Spleen (tissue), 7 donors: ENCODE measurements around the gene SRSF12.

ENCODE experiments used
- POLR2A ChIP-seq, 3 donors: fragments of 450-650 bp; IDR thresholded peaks; one replicate each; pipeline ENCODE4 v1.5.1; 2017; ENCODE audit warnings: antibody characterized with exemption in 3 of 3, mild to moderate bottlenecking in 1 of 3
- POLR2AphosphoS5 ChIP-seq, 3 donors: sonication (generic); formaldehyde crosslinking; IDR thresholded peaks; one replicate each; pipeline ENCODE4 v1.5.1; 2017; ENCODE audit warnings: antibody characterized with exemption in 3 of 3
- TF ChIP-seq, protein P1 (sequence below), 11 experiments: fragments of 200-600 bp in 7 of 11; fragments of 450-650 bp in 4 of 11; sonication (generic) in 4 of 11; IDR thresholded peaks in 8 of 11; conservative IDR thresholded peaks in 3 of 11; 1 replicate in 7 of 11; 2 replicates in 4 of 11; pipeline versions ENCODE4 v1.4.0 to v1.8.0; 2016 to 2021; ENCODE audit warnings: antibody characterized with exemption in 11 of 11, inconsistent platforms in 4 of 11, mild to moderate bottlenecking in 1 of 11
- donor health status: DM: no; HTN: no; CAD: no; lungs with moderate emphysema.
- donor health status: DM: no; HTN: no; CAD: no.
- donor health status: DM: no; HTN: no; CAD: no.

GRCh38 chr6:89122625-89123024 lies 4.8 kb upstream of the SRSF12 start:
- TF ChIP-seq, protein P1, sequence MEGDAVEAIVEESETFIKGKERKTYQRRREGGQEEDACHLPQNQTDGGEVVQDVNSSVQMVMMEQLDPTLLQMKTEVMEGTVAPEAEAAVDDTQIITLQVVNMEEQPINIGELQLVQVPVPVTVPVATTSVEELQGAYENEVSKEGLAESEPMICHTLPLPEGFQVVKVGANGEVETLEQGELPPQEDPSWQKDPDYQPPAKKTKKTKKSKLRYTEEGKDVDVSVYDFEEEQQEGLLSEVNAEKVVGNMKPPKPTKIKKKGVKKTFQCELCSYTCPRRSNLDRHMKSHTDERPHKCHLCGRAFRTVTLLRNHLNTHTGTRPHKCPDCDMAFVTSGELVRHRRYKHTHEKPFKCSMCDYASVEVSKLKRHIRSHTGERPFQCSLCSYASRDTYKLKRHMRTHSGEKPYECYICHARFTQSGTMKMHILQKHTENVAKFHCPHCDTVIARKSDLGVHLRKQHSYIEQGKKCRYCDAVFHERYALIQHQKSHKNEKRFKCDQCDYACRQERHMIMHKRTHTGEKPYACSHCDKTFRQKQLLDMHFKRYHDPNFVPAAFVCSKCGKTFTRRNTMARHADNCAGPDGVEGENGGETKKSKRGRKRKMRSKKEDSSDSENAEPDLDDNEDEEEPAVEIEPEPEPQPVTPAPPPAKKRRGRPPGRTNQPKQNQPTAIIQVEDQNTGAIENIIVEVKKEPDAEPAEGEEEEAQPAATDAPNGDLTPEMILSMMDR (IDR thresholded peaks at IDR 0.05 in 8 of 11, conservative IDR thresholded peaks at IDR 0.05 in 3 of 11), result peak in 5 of 11 experiments; percentile 3 to 31 (median 17)
- no peak for TF ChIP-seq POLR2A (IDR thresholded peaks at IDR 0.05)
- no peak for TF ChIP-seq POLR2AphosphoS5 (IDR thresholded peaks at IDR 0.05)
